K562 (cell line): ENCODE results near the gene ARID3A. TPM values are rescaled to one million over a fixed set of nuclear protein-coding genes. Genes with fewer than 3 reads are reported as not detected.

Experiments
- ADNP ChIP-seq: fragments of 200-800 bp; sonication (Bioruptor generic); IDR thresholded peaks from 2 replicates; pipeline ENCODE4 v1.6.1; 2016; ENCODE audit warnings: missing genetic modification characterization, missing compliant biosample characterization
- ETV1 ChIP-seq: fragments of 450-650 bp; conservative IDR thresholded peaks from 2 replicates; pipeline ENCODE4 v1.6.1; 2016; ENCODE audit warnings: missing genetic modification characterization, control low read depth, low read depth, missing compliant biosample characterization
- HCFC1 ChIP-seq: IDR thresholded peaks from 2 replicates; pipeline ENCODE4 v1.6.1; 2012; ENCODE audit warnings: low read depth, low read length, improper control_type of control experiment
- MTF1 ChIP-seq: fragments of 250-450 bp; sonication (Bioruptor Pico); IDR thresholded peaks from 2 replicates; pipeline ENCODE4 v1.9.0; 2021; ENCODE audit warnings: moderate library complexity, mild to moderate bottlenecking, inconsistent platforms, borderline replicate concordance
- PCBP1 ChIP-seq: fragments of 200-400 bp; formaldehyde crosslinking; IDR thresholded peaks from 2 replicates; pipeline ENCODE4 v1.6.1; 2018; ENCODE audit warnings: mild to moderate bottlenecking, low read depth, low read length; ENCODE audit not compliant: poor library complexity, severe bottlenecking
- PHTF2 ChIP-seq: fragments of 250-450 bp; sonication (Bioruptor Pico); IDR thresholded peaks from 2 replicates; pipeline ENCODE4 v1.5.0; 2021; ENCODE audit warnings: mild to moderate bottlenecking
- PRMT5 ChIP-seq: sonication (generic); formaldehyde crosslinking; IDR thresholded peaks from 2 replicates; pipeline ENCODE4 v1.5.0; 2020; ENCODE audit warnings: missing genetic modification reagents
- SIN3A ChIP-seq, 2 experiments: fragments of 150-350 bp in 1 of 2; IDR thresholded peaks; 2 replicates each; pipeline ENCODE4 v1.6.1; 2011 to 2016; ENCODE audit warnings: borderline replicate concordance in 2 of 2, low read depth in 2 of 2, low read length in 2 of 2, mild to moderate bottlenecking in 2 of 2, moderate library complexity in 2 of 2; ENCODE audit not compliant: control insufficient read depth in 1 of 2
- SMARCA4 ChIP-seq: fragments of 450-650 bp; IDR thresholded peaks from 2 replicates; pipeline ENCODE4 v1.6.1; 2016
- SMARCE1 ChIP-seq: fragments of 450-650 bp; IDR thresholded peaks from 2 replicates; pipeline ENCODE4 v1.7.1; 2016; ENCODE audit warnings: mild to moderate bottlenecking
- SMC3 ChIP-seq: conservative IDR thresholded peaks from 2 replicates; pipeline ENCODE4 v1.6.1; 2011; ENCODE audit warnings: low read depth, low read length, improper control_type of control experiment; ENCODE audit not compliant: insufficient read depth
- polyA plus RNA-seq, 8 experiments: library from polyadenylated mRNA; depleted of rRNA in 4 of 8; stranded (reverse) in 5 of 8; unstranded in 3 of 8; fragments of >200 nt; fragmentation: Nextera tagmentation in 2 of 8; fragmentation: Illumina TruSeq in 1 of 8; extraction: Ambion mirVana in 2 of 8; extraction: Trizol in 1 of 8; gene quantifications; 2 replicates each; pipeline versions ENCODE4 v1.2.1 to v1.2.3, GENCODE V29; 2011 to 2014; ENCODE audit warnings: inconsistent platforms in 1 of 8, missing spikeins in 1 of 8
- total RNA-seq, 7 experiments: library from RNA; depleted of rRNA in 6 of 7; stranded (reverse); fragments of >200 nt in 6 of 7; fragmentation: Illumina TruSeq in 2 of 7; extraction: Trizol in 2 of 7; gene quantifications; 2 replicates each; pipeline versions ENCODE4 v1.2.1 to v1.2.3, GENCODE V29; 2011 to 2021; ENCODE audit warnings: low replicate concordance in 1 of 7
- TF ChIP-seq, protein P1 (sequence below): sonication (generic); formaldehyde crosslinking; IDR thresholded peaks from 2 replicates; pipeline ENCODE4 v1.8.1; 2023; ENCODE audit warnings: mild to moderate bottlenecking, missing genetic modification reagents, moderate library complexity
- TF ChIP-seq, protein P2 (sequence below): IDR thresholded peaks from 2 replicates; pipeline ENCODE4 v1.6.1; 2012; ENCODE audit warnings: low read depth, low read length, improper control_type of control experiment, borderline replicate concordance
- TF ChIP-seq, protein P3 (sequence below), 2 experiments: fragments of 200-800 bp in 1 of 2; sonication (Bioruptor generic) in 1 of 2; sonication (generic) in 1 of 2; formaldehyde crosslinking in 1 of 2; IDR thresholded peaks in 1 of 2; conservative IDR thresholded peaks in 1 of 2; 2 replicates each; pipeline versions ENCODE4 v1.5.0 to v1.6.1; 2016 to 2020; ENCODE audit warnings: missing compliant biosample characterization in 1 of 2, missing genetic modification characterization in 1 of 2, missing genetic modification reagents in 1 of 2
- TF ChIP-seq, protein P4 (sequence below): fragments of 200-800 bp; sonication (Bioruptor generic); IDR thresholded peaks from 2 replicates; pipeline ENCODE4 v1.6.1; 2017; ENCODE audit warnings: missing genetic modification characterization, missing compliant biosample characterization
- TF ChIP-seq, protein P5 (sequence below), 2 experiments: IDR thresholded peaks; 2 replicates each; pipeline ENCODE4 v1.6.1; 2012; ENCODE audit warnings: improper control_type of control experiment in 2 of 2, low read depth in 2 of 2, low read length in 2 of 2, borderline replicate concordance in 1 of 2

The ARID3A gene
- total and polyA plus RNA-seq, 9 of the 15 experiments (the other 6 are each of a cell fraction or from before 2014, with no cell fraction given), result 1.4 to 118 (median 31.2) TPM

DNA sequence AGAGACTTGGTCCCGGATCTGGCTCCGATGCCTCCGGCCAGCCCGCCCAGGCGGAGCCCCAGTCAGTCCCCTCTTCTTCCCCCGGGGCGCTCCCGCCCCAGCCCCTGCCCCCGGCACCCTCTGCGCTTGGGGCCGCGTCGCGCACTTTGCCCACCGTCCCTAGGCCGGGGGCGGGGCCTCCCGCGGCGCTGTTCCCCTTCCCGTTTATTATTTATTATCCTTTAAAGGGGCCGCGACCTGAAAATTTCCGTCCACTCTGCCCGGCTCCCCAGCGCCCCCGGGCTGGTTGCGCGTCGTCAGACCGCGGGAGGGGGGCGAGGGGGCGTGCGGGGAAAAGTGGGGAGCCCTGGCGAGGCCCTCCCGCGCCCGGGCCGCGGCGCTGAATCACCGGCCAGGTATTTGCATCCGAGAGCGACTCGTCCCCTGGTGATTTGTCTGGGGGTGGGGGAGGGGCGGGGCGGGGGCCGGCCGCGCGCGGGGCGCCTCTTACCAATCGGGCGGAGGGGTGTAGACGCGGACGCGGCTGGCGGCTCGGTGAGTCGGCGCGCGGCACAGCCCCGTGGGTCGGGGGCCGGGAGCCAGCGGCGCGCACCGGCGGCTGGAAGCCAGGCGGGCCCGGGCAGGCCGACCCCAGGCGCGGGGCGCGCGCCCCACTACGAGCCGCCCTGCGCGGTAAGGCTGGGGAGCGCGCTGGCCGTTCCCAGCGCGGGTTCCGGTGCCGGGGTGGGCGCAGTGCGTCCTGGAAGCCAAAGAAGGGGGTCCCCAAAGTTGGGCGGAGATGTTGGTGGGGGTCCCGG lies at the start of gene ARID3A (continued):
- TF ChIP-seq, protein P1, sequence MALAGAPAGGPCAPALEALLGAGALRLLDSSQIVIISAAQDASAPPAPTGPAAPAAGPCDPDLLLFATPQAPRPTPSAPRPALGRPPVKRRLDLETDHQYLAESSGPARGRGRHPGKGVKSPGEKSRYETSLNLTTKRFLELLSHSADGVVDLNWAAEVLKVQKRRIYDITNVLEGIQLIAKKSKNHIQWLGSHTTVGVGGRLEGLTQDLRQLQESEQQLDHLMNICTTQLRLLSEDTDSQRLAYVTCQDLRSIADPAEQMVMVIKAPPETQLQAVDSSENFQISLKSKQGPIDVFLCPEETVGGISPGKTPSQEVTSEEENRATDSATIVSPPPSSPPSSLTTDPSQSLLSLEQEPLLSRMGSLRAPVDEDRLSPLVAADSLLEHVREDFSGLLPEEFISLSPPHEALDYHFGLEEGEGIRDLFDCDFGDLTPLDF (CRISPR knock-in tag), result peak; percentile 0; the same call in 1 of the 2 replicates
- TF ChIP-seq ETV1 (tag) (peak; percentile 42; the same call in 1 of the 2 replicates), SMC3 (0 out of 2 replicates have a peak, but pooled peaks have one; percentile 12), PCBP1 (peak; percentile 62), PHTF2 (CRISPR knock-in tag) (no peak), ADNP (peak; percentile 6; the same call in 1 of the 2 replicates), SMARCA4 (0 out of 2 replicates have a peak, but pooled peaks have one; percentile 15), SMARCE1 (0 out of 2 replicates have a peak, but pooled peaks have one; percentile 24), PRMT5 (CRISPR knock-in tag) (no peak), MTF1 (CRISPR knock-in tag) (no peak), HCFC1 (peak; percentile 35), SIN3A (IDR thresholded peaks at IDR 0.05; ENCODE audit: borderline replicate concordance in 2 of 2, control insufficient read depth in 1 of 2, low read depth in 2 of 2, low read length in 2 of 2) (peak in 1 of 2 experiments; percentile 53; a peak in 2 of 4 replicates)
- TF ChIP-seq, protein P2, sequence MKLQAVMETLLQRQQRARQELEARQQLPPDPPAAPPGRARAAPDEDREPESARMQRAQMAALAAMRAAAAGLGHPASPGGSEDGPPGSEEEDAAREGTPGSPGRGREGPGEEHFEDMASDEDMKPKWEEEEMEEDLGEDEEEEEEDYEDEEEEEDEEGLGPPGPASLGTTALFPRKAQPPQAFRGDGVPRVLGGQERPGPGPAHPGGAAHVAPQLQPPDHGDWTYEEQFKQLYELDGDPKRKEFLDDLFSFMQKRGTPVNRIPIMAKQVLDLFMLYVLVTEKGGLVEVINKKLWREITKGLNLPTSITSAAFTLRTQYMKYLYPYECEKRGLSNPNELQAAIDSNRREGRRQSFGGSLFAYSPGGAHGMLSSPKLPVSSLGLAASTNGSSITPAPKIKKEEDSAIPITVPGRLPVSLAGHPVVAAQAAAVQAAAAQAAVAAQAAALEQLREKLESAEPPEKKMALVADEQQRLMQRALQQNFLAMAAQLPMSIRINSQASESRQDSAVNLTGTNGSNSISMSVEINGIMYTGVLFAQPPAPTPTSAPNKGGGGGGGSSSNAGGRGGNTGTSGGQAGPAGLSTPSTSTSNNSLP, result no peak
- TF ChIP-seq, protein P3, sequence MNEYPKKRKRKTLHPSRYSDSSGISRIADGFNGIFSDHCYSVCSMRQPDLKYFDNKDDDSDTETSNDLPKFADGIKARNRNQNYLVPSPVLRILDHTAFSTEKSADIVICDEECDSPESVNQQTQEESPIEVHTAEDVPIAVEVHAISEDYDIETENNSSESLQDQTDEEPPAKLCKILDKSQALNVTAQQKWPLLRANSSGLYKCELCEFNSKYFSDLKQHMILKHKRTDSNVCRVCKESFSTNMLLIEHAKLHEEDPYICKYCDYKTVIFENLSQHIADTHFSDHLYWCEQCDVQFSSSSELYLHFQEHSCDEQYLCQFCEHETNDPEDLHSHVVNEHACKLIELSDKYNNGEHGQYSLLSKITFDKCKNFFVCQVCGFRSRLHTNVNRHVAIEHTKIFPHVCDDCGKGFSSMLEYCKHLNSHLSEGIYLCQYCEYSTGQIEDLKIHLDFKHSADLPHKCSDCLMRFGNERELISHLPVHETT (CRISPR knock-in tag; conservative IDR thresholded peaks at IDR 0.05 in 1 of 2, IDR thresholded peaks at IDR 0.05 in 1 of 2), result peak in 1 of 2 experiments; percentile 67; a peak in 1 of 4 replicates
- TF ChIP-seq, protein P4, sequence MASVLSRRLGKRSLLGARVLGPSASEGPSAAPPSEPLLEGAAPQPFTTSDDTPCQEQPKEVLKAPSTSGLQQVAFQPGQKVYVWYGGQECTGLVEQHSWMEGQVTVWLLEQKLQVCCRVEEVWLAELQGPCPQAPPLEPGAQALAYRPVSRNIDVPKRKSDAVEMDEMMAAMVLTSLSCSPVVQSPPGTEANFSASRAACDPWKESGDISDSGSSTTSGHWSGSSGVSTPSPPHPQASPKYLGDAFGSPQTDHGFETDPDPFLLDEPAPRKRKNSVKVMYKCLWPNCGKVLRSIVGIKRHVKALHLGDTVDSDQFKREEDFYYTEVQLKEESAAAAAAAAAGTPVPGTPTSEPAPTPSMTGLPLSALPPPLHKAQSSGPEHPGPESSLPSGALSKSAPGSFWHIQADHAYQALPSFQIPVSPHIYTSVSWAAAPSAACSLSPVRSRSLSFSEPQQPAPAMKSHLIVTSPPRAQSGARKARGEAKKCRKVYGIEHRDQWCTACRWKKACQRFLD, result 0 out of 2 replicates have a peak, but pooled peaks have one; percentile 20
- TF ChIP-seq, protein P5, sequence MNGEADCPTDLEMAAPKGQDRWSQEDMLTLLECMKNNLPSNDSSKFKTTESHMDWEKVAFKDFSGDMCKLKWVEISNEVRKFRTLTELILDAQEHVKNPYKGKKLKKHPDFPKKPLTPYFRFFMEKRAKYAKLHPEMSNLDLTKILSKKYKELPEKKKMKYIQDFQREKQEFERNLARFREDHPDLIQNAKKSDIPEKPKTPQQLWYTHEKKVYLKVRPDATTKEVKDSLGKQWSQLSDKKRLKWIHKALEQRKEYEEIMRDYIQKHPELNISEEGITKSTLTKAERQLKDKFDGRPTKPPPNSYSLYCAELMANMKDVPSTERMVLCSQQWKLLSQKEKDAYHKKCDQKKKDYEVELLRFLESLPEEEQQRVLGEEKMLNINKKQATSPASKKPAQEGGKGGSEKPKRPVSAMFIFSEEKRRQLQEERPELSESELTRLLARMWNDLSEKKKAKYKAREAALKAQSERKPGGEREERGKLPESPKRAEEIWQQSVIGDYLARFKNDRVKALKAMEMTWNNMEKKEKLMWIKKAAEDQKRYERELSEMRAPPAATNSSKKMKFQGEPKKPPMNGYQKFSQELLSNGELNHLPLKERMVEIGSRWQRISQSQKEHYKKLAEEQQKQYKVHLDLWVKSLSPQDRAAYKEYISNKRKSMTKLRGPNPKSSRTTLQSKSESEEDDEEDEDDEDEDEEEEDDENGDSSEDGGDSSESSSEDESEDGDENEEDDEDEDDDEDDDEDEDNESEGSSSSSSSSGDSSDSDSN (IDR thresholded peaks at IDR 0.05; ENCODE audit: borderline replicate concordance in 1 of 2, low read depth in 2 of 2, low read length in 2 of 2), result peak; percentile 100
